Measurements from ENCODE around the gene CDIPT. TPM values are rescaled to one million over a fixed set of nuclear protein-coding genes. Genes with fewer than 3 reads are reported as not detected.
A peak's percentile ranks its signal among the peaks of the same experiment; 100 is the strongest.

The CDIPT gene
- total and polyA plus RNA-seq, 2 of the 13 experiments (the other 11 are each of a cell fraction or from before 2014, with no cell fraction given), result 54.9 to 97.5 TPM

DNA sequence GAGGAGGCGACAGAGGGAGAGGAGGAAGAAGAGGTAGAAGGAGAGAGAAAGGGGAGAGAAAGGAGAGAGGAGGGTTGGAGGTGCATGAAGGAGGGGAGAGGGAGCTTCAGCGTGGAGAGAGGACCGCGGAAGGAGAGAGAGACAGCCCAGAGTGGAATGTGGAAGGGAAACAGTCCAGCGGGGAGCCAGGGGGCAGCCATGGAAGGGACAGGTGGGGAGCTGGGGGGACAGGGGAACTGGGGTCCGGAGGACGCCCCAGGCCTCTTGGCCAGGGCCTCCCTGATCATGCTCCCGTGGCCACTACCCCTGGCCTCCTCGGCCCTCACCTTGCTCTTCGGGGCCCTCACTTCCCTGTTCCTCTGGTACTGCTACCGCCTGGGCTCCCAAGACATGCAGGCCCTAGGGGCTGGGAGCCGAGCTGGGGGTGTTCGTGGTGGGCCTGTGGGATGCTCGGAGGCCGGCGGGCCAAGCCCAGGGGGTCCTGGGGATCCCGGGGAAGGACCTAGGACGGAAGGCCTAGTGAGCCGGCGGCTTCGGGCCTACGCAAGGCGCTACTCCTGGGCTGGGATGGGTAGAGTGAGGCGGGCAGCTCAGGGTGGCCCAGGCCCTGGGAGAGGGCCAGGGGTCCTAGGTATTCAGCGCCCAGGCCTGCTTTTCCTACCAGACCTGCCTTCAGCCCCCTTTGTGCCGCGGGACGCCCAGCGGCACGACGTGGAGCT is 38.0 kb upstream of the CDIPT start (continued):
- no peak for TF ChIP-seq ETV6 (CRISPR knock-in tag; conservative IDR thresholded peaks at IDR 0.05)
- TF ChIP-seq, protein P1, sequence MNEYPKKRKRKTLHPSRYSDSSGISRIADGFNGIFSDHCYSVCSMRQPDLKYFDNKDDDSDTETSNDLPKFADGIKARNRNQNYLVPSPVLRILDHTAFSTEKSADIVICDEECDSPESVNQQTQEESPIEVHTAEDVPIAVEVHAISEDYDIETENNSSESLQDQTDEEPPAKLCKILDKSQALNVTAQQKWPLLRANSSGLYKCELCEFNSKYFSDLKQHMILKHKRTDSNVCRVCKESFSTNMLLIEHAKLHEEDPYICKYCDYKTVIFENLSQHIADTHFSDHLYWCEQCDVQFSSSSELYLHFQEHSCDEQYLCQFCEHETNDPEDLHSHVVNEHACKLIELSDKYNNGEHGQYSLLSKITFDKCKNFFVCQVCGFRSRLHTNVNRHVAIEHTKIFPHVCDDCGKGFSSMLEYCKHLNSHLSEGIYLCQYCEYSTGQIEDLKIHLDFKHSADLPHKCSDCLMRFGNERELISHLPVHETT (CRISPR knock-in tag; conservative IDR thresholded peaks at IDR 0.05), result no peak
- no peak for TF ChIP-seq SIN3B (IDR thresholded peaks at IDR 0.05; ENCODE audit: low read length)
- TF ChIP-seq, protein P2, sequence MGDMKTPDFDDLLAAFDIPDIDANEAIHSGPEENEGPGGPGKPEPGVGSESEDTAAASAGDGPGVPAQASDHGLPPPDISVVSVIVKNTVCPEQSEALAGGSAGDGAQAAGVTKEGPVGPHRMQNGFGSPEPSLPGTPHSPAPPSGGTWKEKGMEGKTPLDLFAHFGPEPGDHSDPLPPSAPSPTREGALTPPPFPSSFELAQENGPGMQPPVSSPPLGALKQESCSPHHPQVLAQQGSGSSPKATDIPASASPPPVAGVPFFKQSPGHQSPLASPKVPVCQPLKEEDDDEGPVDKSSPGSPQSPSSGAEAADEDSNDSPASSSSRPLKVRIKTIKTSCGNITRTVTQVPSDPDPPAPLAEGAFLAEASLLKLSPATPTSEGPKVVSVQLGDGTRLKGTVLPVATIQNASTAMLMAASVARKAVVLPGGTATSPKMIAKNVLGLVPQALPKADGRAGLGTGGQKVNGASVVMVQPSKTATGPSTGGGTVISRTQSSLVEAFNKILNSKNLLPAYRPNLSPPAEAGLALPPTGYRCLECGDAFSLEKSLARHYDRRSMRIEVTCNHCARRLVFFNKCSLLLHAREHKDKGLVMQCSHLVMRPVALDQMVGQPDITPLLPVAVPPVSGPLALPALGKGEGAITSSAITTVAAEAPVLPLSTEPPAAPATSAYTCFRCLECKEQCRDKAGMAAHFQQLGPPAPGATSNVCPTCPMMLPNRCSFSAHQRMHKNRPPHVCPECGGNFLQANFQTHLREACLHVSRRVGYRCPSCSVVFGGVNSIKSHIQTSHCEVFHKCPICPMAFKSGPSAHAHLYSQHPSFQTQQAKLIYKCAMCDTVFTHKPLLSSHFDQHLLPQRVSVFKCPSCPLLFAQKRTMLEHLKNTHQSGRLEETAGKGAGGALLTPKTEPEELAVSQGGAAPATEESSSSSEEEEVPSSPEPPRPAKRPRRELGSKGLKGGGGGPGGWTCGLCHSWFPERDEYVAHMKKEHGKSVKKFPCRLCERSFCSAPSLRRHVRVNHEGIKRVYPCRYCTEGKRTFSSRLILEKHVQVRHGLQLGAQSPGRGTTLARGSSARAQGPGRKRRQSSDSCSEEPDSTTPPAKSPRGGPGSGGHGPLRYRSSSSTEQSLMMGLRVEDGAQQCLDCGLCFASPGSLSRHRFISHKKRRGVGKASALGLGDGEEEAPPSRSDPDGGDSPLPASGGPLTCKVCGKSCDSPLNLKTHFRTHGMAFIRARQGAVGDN (CRISPR knock-in tag; IDR thresholded peaks at IDR 0.05), result peak; percentile 58
- TF ChIP-seq, protein P3, sequence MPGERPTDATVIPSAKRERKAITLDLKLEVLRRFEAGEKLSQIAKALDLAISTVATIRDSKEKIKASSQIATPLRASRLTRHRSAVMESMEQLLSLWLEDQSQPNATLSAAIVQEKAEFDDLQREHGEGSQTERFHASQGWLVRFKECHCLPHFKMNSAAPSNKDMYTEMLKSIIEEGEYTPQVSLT (CRISPR knock-in tag; IDR thresholded peaks at IDR 0.05; ENCODE audit: borderline replicate concordance, low read depth), result no peak
- TF ChIP-seq, protein P4, sequence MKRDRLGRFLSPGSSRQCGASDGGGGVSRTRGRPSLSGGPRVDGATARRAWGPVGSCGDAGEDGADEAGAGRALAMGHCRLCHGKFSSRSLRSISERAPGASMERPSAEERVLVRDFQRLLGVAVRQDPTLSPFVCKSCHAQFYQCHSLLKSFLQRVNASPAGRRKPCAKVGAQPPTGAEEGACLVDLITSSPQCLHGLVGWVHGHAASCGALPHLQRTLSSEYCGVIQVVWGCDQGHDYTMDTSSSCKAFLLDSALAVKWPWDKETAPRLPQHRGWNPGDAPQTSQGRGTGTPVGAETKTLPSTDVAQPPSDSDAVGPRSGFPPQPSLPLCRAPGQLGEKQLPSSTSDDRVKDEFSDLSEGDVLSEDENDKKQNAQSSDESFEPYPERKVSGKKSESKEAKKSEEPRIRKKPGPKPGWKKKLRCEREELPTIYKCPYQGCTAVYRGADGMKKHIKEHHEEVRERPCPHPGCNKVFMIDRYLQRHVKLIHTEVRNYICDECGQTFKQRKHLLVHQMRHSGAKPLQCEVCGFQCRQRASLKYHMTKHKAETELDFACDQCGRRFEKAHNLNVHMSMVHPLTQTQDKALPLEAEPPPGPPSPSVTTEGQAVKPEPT (CRISPR knock-in tag; IDR thresholded peaks at IDR 0.05; ENCODE audit: low read depth), result no peak
- TF ChIP-seq RARA (CRISPR knock-in tag; IDR thresholded peaks at IDR 0.05), result no peak
- TF ChIP-seq ZNF337 (CRISPR knock-in tag; IDR thresholded peaks at IDR 0.05; ENCODE audit: borderline replicate concordance, low read depth), result no peak
- 0 out of 2 replicates have a peak, but pooled peaks have one; percentile 10 for TF ChIP-seq ZNF383 (CRISPR knock-in tag; IDR thresholded peaks at IDR 0.05; ENCODE audit: borderline replicate concordance)
- TF ChIP-seq YEATS2 (CRISPR knock-in tag; IDR thresholded peaks at IDR 0.05; ENCODE audit: borderline replicate concordance), result peak; percentile 53; the same call in 1 of the 2 replicates
- TF ChIP-seq, protein P5, sequence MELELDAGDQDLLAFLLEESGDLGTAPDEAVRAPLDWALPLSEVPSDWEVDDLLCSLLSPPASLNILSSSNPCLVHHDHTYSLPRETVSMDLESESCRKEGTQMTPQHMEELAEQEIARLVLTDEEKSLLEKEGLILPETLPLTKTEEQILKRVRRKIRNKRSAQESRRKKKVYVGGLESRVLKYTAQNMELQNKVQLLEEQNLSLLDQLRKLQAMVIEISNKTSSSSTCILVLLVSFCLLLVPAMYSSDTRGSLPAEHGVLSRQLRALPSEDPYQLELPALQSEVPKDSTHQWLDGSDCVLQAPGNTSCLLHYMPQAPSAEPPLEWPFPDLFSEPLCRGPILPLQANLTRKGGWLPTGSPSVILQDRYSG (CRISPR knock-in tag; IDR thresholded peaks at IDR 0.05), result no peak
- TF ChIP-seq ZFP62 (CRISPR knock-in tag; IDR thresholded peaks at IDR 0.05), result no peak
- 0 out of 2 replicates have a peak, but pooled peaks have one; percentile 15 for TF ChIP-seq ZNF747 (CRISPR knock-in tag; IDR thresholded peaks at IDR 0.05; ENCODE audit: borderline replicate concordance)
- TF ChIP-seq TCF7L2 (IDR thresholded peaks at IDR 0.05; ENCODE audit: low read depth, low read length), result no peak
- TF ChIP-seq ZFYVE20 (CRISPR knock-in tag; IDR thresholded peaks at IDR 0.05; ENCODE audit: borderline replicate concordance, low read depth), result 0 out of 2 replicates have a peak, but pooled peaks have one; percentile 37
- TF ChIP-seq HDAC6 (IDR thresholded peaks at IDR 0.05; ENCODE audit: low read depth, low read length), result no peak
- TF ChIP-seq ZNF263 (CRISPR knock-in tag; IDR thresholded peaks at IDR 0.05), result no peak
- TF ChIP-seq KDM2A (CRISPR knock-in tag; IDR thresholded peaks at IDR 0.05; ENCODE audit: borderline replicate concordance, low read depth), result peak; percentile 44
- TF ChIP-seq ZNF235 (CRISPR knock-in tag; IDR thresholded peaks at IDR 0.05; ENCODE audit: borderline replicate concordance), result 0 out of 2 replicates have a peak, but pooled peaks have one; percentile 48
- no peak for TF ChIP-seq ZNF33B (CRISPR knock-in tag; IDR thresholded peaks at IDR 0.05)
